Dermis microvascular lymphatic vessel endothelial cell (primary cell): ENCODE measurements around the gene PIAS4. TPM values are rescaled to one million over a fixed set of nuclear protein-coding genes. Genes with fewer than 3 reads are reported as not detected.
"Not testable (repeated sequence)": the region's sequence is repeated elsewhere in the genome, so short reads cannot be mapped to it uniquely, and the experiment has no call there.

Source experiments
- DNase-seq, 2 donors: peaks; one replicate each; pipeline versions ENCODE4 v3.0.0 to v3.0.0-alpha.2; 2010; ENCODE audit warnings: low read depth in 2 of 2
- total RNA-seq: library from RNA; depleted of rRNA; stranded (reverse); fragments of >200 nt; gene quantifications from 2 replicates; pipeline ENCODE4 v1.2.1, GENCODE V29; 2014

Gene PIAS4
- total RNA-seq, 1 donor from 2014 or later: 24.1 TPM

DNA sequence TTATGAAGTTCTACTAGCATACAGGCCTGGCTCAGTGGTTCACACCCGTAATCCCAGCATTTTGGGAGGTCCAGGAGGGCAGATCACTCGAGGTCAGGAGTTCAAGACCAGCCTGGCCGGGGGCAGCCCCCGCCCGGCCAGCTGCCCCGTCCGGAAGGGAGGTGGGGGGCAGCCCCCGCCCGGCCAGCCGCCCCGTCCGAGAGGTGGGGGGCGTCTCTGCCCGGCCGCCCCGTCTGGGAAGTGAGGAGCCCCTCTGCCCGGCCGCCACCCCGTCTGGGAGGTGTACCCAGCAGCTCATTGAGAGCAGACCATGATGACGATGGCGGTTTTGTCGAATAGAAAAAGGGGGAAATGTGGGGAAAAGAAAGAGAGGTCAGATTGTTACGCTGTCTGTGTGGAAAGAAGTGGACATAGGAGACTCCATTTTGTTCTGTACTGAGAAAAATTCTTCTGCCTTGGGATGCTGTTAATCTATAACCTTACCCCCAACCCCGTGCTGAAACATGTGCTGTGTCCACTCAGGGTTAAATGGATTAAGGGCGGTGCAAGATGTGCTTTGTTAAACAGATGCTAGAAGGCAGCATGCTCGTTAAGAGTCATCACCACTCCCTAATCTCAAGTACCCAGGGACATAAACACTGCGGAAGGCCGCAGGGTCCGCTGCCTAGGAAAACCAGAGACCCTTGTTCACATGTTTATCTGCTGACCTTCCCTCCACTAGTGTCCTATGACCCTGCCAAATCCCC lies 8.7 kb upstream of the PIAS4 start:
- not testable (repeated sequence) for DNase-seq

GRCh38 chr19:4000798-4001197 lies 6.7 kb upstream of the PIAS4 start:
- DNase-seq: not testable (repeated sequence)

DNA sequence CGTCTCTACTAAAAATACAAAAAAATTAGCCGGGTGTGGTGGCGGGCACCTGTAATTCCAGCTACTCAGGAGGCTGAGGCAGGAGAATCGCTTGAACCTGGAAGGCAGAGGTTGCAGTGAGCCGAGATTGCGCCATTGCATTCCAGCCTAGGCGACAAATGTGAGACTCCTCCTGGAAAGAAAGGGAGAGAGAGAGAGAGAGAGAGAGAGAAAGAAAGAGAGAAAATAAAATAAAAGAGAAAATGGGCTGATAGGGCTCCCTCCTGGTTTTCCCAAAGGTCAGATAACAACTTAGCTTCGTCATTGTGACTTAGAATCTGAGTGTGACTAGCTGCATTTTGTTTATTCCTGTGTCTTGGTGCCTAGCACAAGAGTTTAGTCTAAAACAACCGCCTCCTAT lies 2.1 kb upstream of the PIAS4 start:
- not testable (repeated sequence) for DNase-seq

GRCh38 chr19:4007836-4008539 lies 452 bp downstream of the PIAS4 start:
- DNase-seq: peak in 1 of 2 donors; percentile 54

DNA sequence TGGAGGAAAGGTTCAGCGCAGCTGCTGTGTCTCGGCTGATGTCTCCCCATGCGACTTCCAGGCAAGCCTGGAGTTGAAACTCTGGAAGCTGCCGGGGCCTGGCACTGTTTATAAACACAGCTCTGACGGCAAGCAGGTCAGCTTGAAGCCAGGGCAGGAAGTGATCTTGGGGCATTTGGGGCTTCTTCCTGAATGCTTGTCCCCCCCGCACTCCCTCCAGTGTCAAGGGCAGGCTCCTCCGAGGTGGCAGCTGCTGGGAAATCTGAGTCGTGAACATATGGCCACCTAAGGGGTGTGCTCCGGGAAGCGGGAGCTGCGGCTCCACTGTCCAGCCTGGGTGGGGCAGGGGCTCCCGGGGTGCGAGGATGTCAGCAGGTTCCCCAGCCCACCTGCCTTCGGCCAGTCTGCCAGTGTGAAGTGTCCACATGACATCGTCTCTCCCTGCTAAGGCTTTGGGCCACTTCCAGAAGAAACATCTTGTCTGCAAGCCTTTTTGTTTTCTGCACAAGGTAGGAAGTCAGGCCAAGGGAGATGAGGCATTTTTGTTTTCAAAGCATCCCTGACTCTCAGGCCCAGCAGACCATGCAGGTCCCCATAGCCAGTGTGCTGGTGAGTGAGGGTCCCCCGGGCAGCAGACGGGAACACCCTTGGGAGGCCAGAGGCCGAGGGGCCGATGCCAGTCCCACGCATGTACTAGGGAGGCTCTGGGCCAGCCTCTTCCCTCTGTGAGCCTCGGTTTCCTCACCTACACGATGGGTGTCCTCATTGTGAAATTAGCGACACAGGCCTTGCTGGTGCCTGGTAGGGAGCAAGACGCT lies 2.7 kb downstream of the PIAS4 start:
- DNase-seq: no peak

- no peak for DNase-seq
These were observed 3.2 kb downstream of the PIAS4 start for GRCh38 chr19:4010808-4011110.

GRCh38 chr19:4011430-4011829 lies 3.9 kb downstream of the PIAS4 start:
- DNase-seq: not testable (repeated sequence)

GRCh38 chr19:4012092-4012974 lies 4.8 kb downstream of the PIAS4 start:
- no peak for DNase-seq

DNA sequence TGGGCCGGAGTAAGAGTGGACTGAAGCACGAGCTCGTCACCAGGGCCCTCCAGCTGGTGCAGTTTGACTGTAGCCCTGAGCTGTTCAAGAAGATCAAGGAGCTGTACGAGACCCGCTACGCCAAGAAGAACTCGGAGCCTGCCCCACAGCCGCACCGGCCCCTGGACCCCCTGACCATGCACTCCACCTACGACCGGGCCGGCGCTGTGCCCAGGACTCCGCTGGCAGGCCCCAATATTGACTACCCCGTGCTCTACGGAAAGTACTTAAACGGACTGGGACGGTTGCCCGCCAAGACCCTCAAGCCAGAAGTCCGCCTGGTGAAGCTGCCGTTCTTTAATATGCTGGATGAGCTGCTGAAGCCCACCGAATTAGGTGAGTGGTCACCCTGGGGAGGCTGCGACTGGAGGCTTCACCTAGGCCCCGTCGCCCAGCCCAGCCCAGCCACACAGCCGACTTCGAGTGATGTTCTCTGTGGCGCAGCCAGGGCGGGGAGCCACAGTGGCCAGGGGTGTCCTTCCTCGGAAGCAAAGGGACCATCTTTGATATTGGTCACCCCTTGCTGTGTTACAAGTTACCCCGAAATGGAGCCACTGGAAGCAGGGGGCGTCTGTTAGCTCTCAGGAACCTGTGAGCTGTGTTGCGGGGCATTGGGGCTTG lies 5.6 kb downstream of the PIAS4 start:
- no peak for DNase-seq

DNA sequence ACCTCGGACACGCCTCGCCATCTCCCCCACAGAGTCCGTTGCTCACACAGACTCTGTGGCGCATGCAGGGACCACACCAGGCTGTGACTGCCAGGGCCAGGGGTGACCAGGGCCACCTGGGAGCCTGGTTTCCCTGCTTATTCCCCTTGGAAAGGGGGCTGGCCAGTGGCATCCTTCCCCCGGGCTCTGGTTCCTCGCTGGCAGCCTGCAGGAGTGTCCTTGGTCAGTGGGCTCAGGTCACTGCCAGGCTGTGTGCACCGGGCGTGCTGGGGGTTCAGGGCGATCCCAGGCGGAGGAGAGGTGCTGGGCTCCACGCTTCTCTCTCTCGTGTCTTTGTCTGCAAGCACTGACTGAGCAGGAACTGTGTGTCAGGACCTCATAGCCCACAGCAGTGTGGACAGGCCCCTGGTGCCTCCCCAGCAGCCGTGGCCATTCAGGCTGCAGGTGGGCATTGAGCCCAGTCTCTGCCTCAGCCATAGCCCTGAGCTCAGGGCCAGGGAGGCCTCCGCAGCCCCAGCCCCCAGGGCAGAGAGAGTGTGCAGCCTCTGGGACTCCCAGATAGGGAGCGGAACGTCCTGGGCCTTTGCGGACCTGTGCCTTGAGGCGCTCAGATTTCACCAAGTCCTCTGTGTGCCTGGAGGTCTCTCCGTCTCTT lies 6.5 kb downstream of the PIAS4 start:
- DNase-seq: no peak

- DNase-seq: peak in 1 of 2 donors; percentile 21
These were observed 7.3 kb downstream of the PIAS4 start for GRCh38 chr19:4014541-4015491.

DNA sequence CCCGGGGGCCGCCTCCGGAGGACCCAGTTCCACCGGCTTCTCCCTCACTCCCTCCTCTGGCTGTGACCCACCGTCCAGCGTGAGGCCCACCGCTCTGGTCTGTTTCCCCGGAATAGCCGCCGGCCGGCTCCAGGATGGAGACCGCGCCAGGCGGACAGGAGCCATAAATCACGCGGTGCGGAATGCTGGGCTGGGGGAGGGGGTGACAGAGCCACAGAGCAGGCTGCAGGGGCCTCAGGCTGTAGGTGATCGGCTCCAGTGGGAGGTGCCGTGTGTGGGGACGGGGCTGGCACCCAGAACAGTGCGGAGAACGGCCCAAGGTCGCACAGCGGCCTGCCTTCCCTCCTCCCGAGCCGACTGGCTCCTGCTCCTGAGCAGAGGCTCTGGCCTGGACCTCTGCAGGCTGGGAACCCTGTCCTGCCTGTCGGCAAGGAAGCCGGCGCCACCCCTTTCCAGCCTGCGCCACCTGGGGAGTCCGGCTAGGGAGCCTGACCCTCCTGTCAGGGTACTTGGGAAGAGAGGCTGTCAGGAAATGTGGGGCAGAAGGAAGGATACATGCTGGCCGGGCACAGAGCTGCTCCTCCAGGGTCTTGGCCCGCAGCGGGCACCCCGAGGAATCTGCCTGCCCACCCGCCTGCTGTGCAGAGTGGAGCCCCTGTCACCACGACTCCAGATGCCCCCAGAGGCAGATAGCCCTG lies 8.3 kb downstream of the PIAS4 start:
- DNase-seq: no peak

- no peak for DNase-seq
These were observed 8.9 kb downstream of the PIAS4 start for GRCh38 chr19:4016486-4016885.

DNA sequence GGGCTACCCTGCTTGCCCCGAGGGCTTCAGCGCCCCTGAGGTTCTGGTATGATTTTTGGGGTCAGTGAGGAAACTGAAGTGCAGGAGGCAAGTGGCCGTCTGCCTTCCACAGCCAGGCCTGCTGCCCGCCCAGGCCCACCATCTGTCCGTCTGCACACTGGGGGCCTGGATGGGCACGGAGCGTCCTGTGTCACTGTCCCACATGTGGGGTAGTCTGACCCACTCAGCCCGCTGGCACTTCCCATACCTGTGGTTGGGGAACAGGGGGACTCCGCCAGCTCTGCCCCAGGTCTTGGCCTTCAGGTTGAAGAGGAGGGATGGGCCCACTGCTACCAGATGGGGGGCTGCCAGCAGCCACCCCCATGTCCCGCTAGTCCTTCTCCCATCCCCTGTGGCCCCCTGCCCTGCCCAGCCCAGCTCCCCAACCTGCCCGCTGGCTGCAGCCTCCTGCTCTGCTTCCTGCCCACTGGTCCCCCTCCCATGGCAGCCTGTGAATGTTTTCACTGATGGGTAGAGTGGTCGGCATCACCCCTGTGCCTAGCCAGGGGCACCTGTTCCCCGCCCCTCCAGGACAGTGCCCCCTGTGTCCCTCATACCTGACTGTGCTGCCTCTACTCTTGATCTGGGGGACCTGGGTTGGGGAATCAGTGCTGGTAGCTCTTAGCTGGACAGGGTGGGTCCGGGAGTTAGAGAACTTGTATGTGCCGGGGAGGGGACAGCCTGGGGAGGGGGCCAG lies 9.5 kb downstream of the PIAS4 start:
- DNase-seq: no peak

DNA sequence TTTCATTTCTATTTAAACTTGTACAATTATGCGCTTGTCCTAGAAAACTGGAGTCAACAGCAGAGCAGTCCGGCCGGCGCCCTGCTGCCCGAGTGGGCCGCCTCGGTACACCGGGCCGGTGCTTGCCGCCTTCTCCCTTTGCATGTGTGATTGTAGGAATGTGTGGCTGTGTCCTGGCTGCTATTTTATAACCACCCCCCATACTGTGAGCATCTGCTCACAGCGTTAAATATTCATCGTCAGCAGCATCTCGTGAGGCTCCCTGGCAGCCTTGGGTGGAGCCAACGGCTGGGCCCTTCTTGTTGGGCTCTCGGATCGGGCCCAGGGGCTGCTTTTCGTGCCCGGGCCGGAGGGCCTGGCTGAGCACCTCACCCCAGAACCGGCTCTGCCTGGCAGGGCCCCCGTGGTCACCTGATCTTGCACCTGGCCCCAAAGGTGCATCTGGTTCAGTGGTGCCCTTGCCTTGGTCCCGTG lies 10.6 kb downstream of the PIAS4 start:
- DNase-seq: no peak

GRCh38 chr19:4018775-4019504 lies 11.4 kb downstream of the PIAS4 start:
- DNase-seq: no peak

- DNase-seq: no peak
These were observed 12.0 kb downstream of the PIAS4 start for GRCh38 chr19:4019578-4019977.
